OCI-LY7 (cell line): ENCODE measurements around the gene CA10.

ENCODE experiments used
- CTCF ChIP-seq: fragments of 200-600 bp; sonication (generic); conservative IDR thresholded peaks from 2 replicates; pipeline ENCODE4 v1.5.1; 2014; ENCODE audit warnings: mild to moderate bottlenecking, antibody characterized with exemption, low read length, moderate library complexity, mixed read lengths
- EZH2phosphoT487 ChIP-seq: fragments of 200-600 bp; sonication (generic); IDR thresholded peaks from 2 replicates; pipeline ENCODE4 v1.6.1; 2018; ENCODE audit warnings: low read depth, borderline replicate concordance, mild to moderate bottlenecking, mixed run types, antibody characterized with exemption, low read length, moderate library complexity, mixed read lengths

GRCh38 chr17:51734976-51735375 is 423.5 kb downstream of the CA10 start:
- TF ChIP-seq CTCF: no peak
- no peak for TF ChIP-seq EZH2phosphoT487
